HG03442 (cell line): ENCODE data around the gene VAC14.

Source experiments
- ATAC-seq: cut with Tn5 transposase; IDR thresholded peaks from one replicate; pipeline ENCODE4 v1.9.1; 2021; ENCODE audit warnings: mild to moderate bottlenecking, moderate library complexity; ENCODE audit not compliant: unreplicated experiment

VAC14 gene

GRCh38 chr16:70726892-70727361, 74.0 kb downstream of the VAC14 start:
- no peak for ATAC-seq

GRCh38 chr16:70725912-70726828, 74.8 kb downstream of the VAC14 start:
- ATAC-seq: no peak

DNA sequence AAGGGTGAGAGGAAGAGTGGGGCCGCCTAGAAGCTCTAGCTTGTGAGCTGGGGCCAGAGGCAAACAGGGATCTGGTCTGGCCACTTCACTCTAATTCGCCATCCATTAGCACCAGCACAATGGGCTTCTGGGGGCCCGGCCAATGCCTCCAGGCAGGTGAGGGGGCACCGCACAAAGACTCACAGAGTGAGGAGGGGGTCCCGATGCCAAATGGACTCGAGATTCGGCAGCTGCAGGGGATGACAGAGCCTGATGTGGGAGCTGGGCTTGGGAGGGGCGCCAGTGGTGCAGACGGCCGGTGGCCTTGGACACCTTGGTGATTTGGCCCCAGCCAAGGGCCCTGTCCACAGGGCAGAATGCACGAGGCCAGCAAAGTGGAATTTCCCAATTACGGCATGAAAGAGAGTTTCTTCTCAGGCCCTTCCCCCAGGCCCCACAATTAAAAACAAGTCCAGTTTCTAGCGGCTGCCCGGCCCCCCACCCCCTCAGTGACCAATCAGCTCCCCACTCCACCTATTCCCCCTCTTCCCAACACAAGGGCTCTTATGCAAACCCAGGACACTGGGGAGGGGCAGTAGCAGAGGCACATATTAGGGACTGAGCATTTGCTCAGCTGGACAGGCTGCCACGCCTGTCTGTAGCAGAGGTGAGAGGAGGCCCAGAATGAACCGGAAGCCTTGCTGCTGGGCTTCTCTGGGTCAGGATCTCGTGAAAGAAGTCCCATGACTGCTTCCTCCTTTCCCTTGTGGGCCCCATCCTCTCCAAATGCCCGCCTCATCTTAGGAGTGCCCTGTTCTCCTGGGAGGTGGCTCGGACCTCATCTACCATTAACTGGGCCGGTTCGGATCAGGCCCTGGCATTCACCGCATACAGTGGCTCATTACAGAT, 75.7 kb downstream of the VAC14 start:
- ATAC-seq: no peak

DNA sequence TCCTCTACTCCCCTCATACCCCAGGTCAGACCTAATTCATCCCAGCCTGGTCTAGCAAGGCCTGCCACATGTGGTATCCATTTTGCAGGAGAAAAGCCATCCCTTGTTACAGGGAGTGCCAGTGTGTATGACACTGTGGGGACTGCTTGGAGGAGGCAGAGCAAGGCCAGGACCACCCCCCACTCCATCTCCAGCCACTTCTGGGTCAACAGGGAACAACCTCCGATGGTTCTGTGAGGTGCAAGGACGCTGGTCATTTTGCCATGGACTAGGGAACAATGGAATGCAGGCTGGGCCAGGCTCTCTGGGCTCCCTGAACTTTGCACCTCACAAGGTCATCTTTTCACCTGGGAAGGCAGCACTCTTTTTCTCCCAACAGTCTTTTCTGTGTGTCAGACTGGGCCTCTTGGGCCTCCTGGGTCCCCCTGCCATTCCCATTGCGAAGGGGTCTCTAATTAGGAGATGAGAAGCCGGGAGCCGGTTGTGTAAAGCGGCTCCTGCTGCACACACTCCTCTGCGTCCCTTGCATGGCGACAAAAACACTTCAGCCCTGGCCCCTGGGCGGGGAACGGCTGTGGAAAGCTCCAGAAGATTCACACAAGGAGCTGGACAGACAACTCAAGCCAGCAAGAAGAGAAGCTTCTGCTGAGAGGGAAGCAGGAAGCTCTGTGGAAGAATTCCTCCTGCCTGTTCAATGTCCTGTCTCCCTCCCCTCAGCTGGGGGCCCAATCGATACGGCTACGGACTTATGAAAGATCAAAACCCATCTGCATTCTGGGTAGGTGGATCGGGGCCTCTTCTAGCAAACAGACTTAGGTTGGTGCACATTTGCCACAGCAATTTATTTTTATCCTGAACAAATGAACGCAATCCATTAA, 76.6 kb downstream of the VAC14 start:
- ATAC-seq: no peak

DNA sequence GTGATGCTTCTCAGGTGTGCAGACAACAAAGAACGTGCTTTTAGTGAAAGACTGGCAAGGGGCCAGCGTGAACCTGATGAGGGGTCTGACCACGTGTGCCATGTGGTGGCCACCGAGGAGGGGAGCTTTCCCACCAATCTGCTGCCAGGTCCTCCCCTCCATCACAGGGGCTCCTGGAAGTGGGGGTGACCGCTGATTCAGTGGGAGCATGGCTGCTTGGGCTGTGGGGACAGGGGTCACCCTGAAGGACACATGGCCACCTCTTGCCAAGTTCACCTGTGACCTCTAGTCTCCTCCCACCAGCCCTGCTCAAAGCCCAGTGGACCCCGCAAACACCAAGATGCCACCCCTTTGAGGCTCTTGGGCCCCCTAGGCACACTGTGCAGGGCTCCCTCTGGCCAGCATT, 77.2 kb downstream of the VAC14 start:
- no peak for ATAC-seq

DNA sequence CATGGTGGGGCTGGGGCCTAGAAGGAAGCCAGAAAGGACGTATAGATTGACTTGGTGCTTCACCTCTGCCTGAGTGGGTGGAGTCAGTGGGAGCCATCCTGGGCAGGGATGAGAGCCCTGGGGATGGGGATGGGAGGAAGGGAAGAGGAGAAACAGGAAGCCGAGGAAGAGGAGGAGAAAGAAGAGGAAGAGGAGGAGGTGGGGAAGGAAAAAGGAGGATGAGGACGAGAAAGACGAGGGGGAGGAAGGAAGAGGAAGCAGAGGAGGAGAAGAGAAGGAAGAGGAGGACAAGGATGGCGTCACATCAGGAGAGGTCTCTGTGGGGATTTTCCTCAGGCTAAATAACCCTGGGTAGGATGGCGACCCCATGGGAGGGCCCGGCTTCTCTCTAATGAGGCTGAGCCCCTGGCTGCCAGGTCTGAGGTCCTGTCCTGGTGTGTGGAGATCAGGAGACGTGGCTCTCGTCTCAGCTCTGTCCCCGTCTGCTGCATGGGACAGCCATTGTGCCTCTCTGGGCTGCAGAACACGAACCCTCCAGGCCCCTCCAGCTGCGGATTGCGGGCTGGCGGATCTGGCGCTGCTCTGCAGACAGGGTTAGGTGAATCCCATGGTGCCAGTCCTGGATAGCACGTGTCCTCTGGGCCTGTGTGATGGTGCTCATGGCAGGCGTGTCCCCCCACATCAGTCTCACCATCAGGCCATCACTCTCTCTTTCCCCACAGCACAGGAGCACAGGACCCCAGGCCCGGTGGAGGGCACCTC, 79.6 kb downstream of the VAC14 start:
- ATAC-seq: no peak

- ATAC-seq: no peak
Observed at GRCh38 chr16:70720425-70721201, 80.3 kb downstream of the VAC14 start.

- no peak for ATAC-seq
Observed at GRCh38 chr16:70717065-70717464, 83.9 kb downstream of the VAC14 start.

DNA sequence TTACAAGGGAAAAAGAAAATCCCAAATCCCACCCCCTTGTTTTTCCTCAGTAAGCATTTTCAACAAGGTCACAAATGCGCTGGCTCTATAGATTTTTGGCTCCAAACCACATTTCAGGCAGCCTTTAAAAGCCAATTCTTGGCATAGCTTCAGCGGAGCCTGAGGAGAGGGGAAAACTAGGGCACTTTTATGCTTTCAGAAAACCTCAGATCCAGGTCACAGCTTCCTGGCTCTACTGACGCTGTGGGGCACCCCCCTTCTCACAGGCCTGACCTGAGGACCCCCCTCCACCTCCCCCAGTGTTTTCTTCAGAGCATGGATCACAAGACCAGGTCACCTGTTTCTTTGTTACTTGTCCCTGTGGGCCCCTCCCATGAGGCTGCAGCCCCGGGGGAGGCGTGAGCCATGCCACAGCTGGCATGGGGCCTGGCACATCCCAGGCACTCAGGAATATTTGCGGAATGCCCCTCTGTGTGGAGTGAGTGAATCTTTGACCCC, 85.0 kb downstream of the VAC14 start:
- no peak for ATAC-seq

DNA sequence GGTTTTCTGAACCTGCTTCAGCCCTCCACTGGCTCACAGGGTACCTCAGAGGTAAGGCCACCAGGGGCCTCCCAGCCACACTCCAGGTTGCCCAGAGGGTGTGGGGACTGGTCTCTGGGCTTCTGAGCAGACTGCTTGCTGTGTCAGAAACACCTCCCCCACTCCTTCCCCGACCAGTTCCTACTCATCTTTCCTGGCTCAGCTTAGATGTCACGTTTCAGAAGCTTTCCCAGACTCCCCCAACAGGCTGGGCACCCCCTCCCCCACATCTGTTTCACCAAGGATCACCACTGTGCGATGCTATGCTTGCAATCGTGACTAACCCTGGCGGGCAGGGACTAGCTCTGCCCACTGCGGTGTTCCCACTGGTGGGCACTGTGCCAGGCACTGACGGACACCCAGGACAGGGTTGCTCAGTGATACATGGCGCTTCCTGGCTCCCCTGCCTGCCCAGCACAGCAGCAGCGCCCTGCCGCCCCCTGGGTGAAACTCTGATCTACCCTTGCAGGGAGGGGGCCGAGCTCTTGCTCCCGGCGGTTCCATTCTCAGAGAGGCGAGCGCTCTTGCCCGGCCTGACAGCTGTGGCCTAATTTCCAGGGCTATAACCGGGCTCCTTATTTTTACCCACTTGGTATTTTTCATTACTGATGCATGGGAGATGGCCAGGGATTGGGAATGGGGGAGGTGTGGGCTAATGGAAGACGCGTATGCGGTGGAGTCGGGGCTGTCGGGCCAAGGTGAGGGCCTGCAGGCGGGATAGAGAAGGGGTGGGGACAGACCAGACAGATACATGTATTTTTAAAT, 85.7 kb downstream of the VAC14 start:
- no peak for ATAC-seq

GRCh38 chr16:70714581-70715054, 86.3 kb downstream of the VAC14 start:
- ATAC-seq: no peak

- no peak for ATAC-seq
Observed at GRCh38 chr16:70713824-70714223, 87.1 kb downstream of the VAC14 start.

DNA sequence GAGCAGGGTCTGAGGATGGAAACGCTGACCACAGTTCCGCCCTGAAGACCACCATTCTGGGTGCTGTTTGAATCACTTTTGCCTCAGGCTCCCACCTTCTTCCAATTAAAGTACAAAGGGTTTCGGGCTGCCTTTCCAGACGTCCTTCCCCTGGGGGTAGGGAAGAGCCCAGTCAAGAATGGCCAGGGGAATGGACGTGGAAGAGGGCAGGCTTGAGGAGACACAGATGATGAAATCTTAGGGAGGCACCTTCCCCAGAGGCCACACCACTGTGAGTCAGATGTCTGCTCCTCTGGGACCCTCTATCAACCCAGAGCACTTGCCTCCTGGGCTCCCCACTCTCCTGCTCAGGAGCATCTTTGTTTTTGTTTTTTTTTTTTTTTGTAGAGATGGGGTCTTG, 87.6 kb downstream of the VAC14 start:
- ATAC-seq: no peak

DNA sequence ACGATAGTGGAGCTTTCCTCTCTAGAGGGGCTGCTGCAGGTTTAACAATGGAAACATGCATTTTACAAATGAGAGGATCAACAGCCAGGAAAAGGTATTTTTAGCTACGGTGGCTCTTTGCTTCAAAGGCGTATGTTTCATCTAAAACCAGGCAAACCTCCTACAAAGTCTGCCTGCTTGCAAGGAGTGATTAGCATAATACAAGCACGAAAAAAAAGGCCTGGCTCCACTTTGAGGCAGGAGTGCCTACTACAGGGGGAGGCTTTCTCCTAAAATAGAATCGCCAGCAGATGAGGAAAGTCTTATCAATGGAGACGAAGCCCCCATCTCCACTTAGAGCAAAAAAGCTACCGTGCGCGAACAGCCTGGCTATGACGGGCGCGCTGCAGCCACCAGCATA, 88.0 kb downstream of the VAC14 start:
- ATAC-seq: no peak

DNA sequence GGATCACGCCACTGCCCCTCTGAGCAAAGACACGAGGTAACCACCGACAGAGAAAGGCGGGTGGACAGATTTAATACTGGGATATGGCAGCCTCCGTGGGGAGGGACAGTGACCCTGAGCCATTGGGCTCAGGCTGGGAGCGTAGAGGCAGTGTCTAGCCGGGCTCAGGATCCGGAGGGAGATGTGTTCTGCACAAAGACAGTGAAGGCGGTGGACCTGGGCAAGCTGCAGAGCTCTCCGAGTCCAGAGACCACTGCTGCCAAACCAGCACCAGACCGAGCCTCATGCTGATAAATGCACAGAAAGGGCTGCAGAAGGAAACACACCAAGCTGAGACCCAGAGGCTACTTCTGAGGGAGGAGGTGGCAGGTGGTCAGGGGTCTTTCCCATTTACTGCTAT, 88.6 kb downstream of the VAC14 start:
- ATAC-seq: no peak

DNA sequence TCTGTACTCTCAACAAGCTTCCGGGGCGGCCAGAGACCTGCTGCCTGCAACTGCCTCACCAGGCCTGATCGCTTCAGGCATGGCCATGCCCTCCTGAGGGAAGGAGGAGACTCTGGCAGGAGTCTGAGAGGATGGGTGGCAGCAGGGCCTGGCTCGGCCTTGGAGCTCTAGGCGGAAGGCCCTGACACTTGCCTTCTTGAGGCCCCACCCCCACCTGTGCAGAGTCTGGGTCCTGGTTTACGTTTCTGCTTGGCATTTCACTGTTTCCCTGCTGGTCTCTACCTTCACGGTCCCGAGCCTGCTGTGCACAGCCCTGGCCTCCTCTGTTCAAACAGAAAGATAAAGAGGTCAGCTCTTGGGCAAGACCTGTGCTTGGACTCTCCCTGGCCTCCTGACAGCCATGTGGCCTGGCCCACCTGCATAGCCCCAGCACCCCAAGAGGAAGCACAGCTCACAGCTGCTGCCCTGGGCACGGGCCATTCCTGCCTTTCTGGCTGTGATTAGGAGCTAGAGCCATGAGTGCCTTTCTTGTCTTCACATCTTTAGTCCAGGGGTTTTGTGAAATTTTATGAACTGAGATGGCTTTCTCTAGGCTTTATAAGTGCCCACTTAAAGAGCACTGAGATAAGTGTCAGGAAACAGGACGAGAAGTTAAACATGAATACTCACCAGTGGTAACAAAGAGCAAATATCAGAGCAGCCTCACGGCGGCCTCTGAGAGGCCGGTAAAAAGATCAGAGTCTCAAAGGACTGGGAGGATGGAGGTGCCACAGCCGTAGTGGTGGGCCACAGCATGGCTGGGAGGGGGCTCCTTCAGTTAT, 89.5 kb downstream of the VAC14 start:
- no peak for ATAC-seq
